Vagina (tissue), 2 donors: ENCODE measurements around the gene UTP11.

Experiments
- CTCF ChIP-seq, 3 experiments: fragments of 450-650 bp in 2 of 3; fragments of 200-600 bp in 1 of 3; sonication (generic) in 1 of 3; IDR thresholded peaks; one replicate each; pipeline ENCODE4 v1.5.1; 2017 to 2019; ENCODE audit warnings: antibody characterized with exemption in 3 of 3, mild to moderate bottlenecking in 2 of 3, moderate library complexity in 2 of 3
- POLR2A ChIP-seq, 2 donors: fragments of 450-650 bp; IDR thresholded peaks; one replicate each; pipeline ENCODE4 v1.6.1; 2017; ENCODE audit warnings: antibody characterized with exemption in 2 of 2, mild to moderate bottlenecking in 2 of 2, moderate library complexity in 2 of 2

DNA sequence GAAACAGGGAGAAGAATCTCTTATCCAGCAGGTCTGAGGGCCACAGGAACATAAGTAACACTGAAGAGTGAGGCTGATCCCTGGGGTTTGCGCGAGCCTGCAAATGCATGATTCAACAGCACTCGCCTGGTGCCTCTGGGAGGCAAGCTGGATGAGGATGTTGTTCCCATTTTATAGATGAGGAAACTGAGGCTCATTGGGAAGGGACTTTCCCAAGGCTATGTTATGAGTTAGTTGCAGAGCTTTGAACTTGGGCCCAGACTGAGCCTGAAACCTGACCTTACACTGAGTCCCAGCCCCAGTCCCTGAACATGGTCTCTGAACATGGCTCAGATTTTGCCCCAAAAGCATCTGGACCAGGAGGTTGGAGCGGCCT, 61.8 kb downstream of the UTP11 start:
- no peak for TF ChIP-seq CTCF (IDR thresholded peaks at IDR 0.05)
- no peak for TF ChIP-seq POLR2A (IDR thresholded peaks at IDR 0.05)
